Measurements from ENCODE around the gene BRD3OS. TPM values are rescaled to one million over a fixed set of nuclear protein-coding genes. Genes with fewer than 3 reads are reported as not detected.

The BRD3OS gene
- total RNA-seq, 4 donors from 2014 or later = 15.3 to 39.0 (median 21.7) TPM

- peaks cover 6 to 100% (median 64%) of the 10 kb centered on the region in 3 donors for H3K4me1 ChIP-seq
- H3K27ac ChIP-seq = no peak overlapping the region
- H3K36me3 ChIP-seq = peaks cover 0 to 7% of the 10 kb centered on the region in 2 donors
- no peaks in the 10 kb centered on the region for H3K27me3 ChIP-seq
- H3K9me3 ChIP-seq = no peaks in the 10 kb centered on the region
- ATAC-seq = no peak
- H3K4me3 ChIP-seq = no peak overlapping the region
- 87% methylated on average over 7 of the region's 16 CpGs; no CpG with 5 or more reads in 1 of the 2 donors for WGBS, 2 donors (ENCODE audit: low coverage in 1 of 2)
- no peak for TF ChIP-seq POLR2AphosphoS5 (IDR thresholded peaks at IDR 0.05)
These were observed 33.9 kb downstream of the BRD3OS start for GRCh38 chr9:134059188-134059641.

GRCh38 chr9:134059661-134060395 is 34.5 kb downstream of the BRD3OS start:
- no peaks in the 10 kb centered on the region for H3K27me3 ChIP-seq
- H3K4me1 ChIP-seq = peaks cover 6 to 100% (median 68%) of the 10 kb centered on the region in 3 donors
- ATAC-seq = no peak
- 33% methylated on average over 1 of the region's 17 CpGs; no CpG with 5 or more reads in 1 of the 2 donors for WGBS, 2 donors (ENCODE audit: low coverage in 1 of 2)
- H3K4me3 ChIP-seq = no peak overlapping the region
- H3K9me3 ChIP-seq = no peaks in the 10 kb centered on the region
- peak overlapping the region in 1 of 4 donors; percentile 24 for H3K27ac ChIP-seq
- peaks cover 0 to 1% of the 10 kb centered on the region in 2 donors for H3K36me3 ChIP-seq
- TF ChIP-seq CTCF (IDR thresholded peaks at IDR 0.05) = no peak
- TF ChIP-seq POLR2A (IDR thresholded peaks at IDR 0.05) = no peak
- no peak for TF ChIP-seq POLR2AphosphoS5 (IDR thresholded peaks at IDR 0.05)

GRCh38 chr9:134060546-134060945 is 35.3 kb downstream of the BRD3OS start:
- Histone ChIP-seq H3K4me3 (no peak overlapping the region), H3K4me1 (peaks cover 6 to 100% (median 67%) of the 10 kb centered on the region in 3 donors), H3K27me3 (no peaks in the 10 kb centered on the region), H3K27ac (no peak overlapping the region), H3K9me3 (no peaks in the 10 kb centered on the region), H3K36me3 (no peaks in the 10 kb centered on the region)
- WGBS, 2 donors (ENCODE audit: low coverage in 1 of 2) = 60% methylated on average over 3 of the region's 4 CpGs; no CpG with 5 or more reads in 1 of the 2 donors
- no peak for ATAC-seq
- TF ChIP-seq CTCF (IDR thresholded peaks at IDR 0.05) (no peak), POLR2A (IDR thresholded peaks at IDR 0.05) (no peak), POLR2AphosphoS5 (IDR thresholded peaks at IDR 0.05) (no peak), EP300 (IDR thresholded peaks at IDR 0.05) (no peak)

GRCh38 chr9:134061019-134061687 is 35.9 kb downstream of the BRD3OS start:
- no peaks in the 10 kb centered on the region for H3K9me3 ChIP-seq
- H3K4me3 ChIP-seq = no peak overlapping the region
- no peak overlapping the region for H3K27ac ChIP-seq
- no peaks in the 10 kb centered on the region for H3K36me3 ChIP-seq
- 80% methylated on average over 1 of the region's 4 CpGs; no CpG with 5 or more reads in 1 of the 2 donors for WGBS, 2 donors (ENCODE audit: low coverage in 1 of 2)
- ATAC-seq = no peak
- peaks cover 6 to 100% (median 64%) of the 10 kb centered on the region in 3 donors for H3K4me1 ChIP-seq
- H3K27me3 ChIP-seq = no peaks in the 10 kb centered on the region
- TF ChIP-seq CTCF (IDR thresholded peaks at IDR 0.05) (no peak), POLR2A (IDR thresholded peaks at IDR 0.05) (no peak), EP300 (IDR thresholded peaks at IDR 0.05) (no peak), POLR2AphosphoS5 (IDR thresholded peaks at IDR 0.05) (no peak)

GRCh38 chr9:134061688-134062371 is 36.5 kb downstream of the BRD3OS start:
- H3K27ac ChIP-seq = no peak overlapping the region

More at GRCh38 chr9:134061688-134062371, 36.5 kb downstream of the BRD3OS start:
- ATAC-seq = no peak
- H3K9me3 ChIP-seq = no peaks in the 10 kb centered on the region
- no peak for TF ChIP-seq POLR2A (IDR thresholded peaks at IDR 0.05)
- no peak for TF ChIP-seq POLR2AphosphoS5 (IDR thresholded peaks at IDR 0.05)
- no peak overlapping the region for H3K4me3 ChIP-seq
- H3K27me3 ChIP-seq = no peaks in the 10 kb centered on the region
- 70% methylated on average over 3 of the region's 22 CpGs; no CpG with 5 or more reads in 1 of the 2 donors for WGBS, 2 donors (ENCODE audit: low coverage in 1 of 2)
- H3K36me3 ChIP-seq = no peaks in the 10 kb centered on the region
- H3K4me1 ChIP-seq = peaks cover 0 to 100% (median 57%) of the 10 kb centered on the region in 3 donors

Measured in gastroesophageal sphincter (tissue), 4 donors.